Right ventricle myocardium inferior (tissue), 1 donor: ENCODE measurements around the gene MTCL1. TPM values are rescaled to one million over a fixed set of nuclear protein-coding genes. Genes with fewer than 3 reads are reported as not detected.
"Not testable (repeated sequence)": the region's sequence is repeated elsewhere in the genome, so short reads cannot be mapped to it uniquely, and the experiment has no call there.

Experiments used
- ATAC-seq: fragments of 200-7000 bp; cut with Tn5 transposase; one replicate; pipeline ENCODE4 v1.9.1; 2020; ENCODE audit warnings: mild to moderate bottlenecking, moderate library complexity
- DNase-seq: peaks from one replicate; pipeline ENCODE4 v3.0.0; 2021; ENCODE audit errors: missing footprints
- intact Hi-C: fragments of 100-400 bp; cut with DNase I; formaldehyde crosslinking; loops from one replicate; pipeline ENCODE4 v1.11.0; 2022
- total RNA-seq: library from RNA; stranded (reverse); fragmentation: NEBNext Ultra II Directional; extraction: Animal tissue kit (Norgen Biotek cat#: 25700); gene quantifications from one replicate; pipeline ENCODE4 v1.2.1, GENCODE V29; 2021
- donor health status: DM: no; HTN: yes; CAD: no; lungs with severe emphysema.

The MTCL1 gene
- total RNA-seq, 1 donor from 2014 or later = 7.0 TPM

DNA sequence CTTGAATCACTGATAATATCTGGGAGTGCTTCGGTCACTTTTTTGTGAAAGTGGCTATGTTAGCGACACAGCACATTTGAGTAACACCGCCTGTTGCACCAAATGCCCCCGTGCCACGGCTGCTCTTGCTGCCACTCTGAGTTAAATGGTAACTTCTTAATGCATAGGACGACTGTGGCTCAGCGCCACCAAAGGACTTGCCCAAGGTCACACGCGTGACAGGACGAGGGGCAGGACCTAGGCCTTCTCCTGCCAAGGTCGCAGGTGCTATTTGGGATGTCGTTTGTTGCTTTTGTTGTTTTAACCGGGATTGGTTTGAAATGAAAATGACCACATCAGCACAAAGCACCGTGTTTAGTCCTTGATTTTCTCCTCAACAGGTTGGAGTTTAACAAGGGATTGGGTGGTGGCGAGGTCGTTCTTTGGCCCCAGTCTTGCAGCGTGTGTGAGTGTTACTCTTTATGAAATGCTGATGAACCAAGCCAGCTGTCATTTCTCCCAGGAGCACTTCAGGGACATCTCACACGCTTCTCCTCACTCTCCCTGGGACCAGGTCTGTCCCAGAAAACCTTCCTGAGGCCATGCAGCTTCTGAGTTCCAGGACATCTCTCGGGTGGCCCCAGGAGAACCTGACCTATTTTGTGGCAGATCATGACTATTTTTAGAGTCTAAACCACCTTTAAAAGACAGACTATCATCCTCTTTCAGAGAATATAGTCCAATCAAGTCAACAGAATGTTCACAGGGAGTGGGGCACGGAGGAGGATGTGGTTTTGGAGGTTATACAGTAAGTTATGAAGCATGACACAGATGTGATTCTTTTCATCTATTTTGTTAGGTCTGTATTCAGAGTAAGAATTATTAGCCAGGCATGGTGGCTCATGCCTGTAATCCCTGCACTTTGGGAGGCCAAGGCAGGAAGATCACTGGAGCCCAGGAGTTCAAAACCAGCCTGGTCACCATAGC lies 49.9 kb downstream of the MTCL1 start:
- no peak for ATAC-seq
- intact Hi-C loops = no loop called here

GRCh38 chr18:8756571-8756970 lies 51.2 kb downstream of the MTCL1 start:
- DNase-seq (no peak), ATAC-seq (no peak)
- intact Hi-C loops = no loop called here

More for the DNA sequence above, 49.9 kb downstream of the MTCL1 start:
- no peak for DNase-seq

DNA sequence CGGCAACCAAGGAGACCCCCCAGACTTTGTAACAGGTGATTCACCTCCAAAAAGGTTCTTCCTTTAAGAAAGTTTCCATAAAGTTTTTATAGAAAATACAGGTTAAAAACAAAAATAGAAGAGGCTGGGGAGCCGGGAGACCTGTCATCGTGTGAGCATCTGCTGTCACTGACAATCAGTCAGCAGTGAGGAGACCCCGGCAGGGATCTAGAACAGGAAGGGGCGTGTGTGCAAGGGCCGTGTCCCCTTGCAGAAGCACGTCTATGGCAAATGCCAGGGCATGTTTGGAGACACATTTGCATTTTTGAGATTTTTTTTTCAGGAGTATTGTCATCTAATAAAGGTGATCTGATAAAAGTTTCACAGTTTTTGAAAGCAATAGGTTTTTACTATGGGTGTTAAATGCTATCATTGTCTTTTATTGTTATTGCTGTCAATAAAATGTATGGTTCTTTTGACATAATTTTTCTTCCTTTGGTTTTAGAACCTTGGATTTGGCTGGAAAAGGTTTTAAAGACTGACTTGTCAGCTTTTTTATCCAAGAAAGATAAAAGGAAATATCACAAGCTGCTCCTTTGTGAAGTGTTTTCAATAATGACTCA lies 52.1 kb downstream of the MTCL1 start:
- ATAC-seq = no peak
- intact Hi-C loops = no loop called here
- no peak for DNase-seq

DNA sequence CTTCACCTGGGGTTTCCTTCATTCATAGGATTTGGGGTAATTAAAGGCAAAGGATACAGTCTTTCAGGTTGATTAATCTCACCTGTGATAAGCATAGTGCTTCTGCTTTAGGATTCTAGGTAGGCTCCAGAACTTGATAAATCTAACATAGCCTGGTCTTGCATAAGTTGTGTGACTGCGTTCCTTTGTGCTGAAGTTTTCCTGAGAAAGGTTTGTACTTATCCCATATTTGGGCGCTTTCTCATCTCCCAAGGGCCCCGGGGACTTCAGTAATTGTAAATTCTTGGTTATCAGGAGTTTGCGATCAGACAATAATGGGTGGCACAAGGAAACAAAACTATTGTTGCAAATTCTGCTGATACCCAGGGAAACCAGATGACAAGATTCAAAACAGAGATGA lies 53.1 kb downstream of the MTCL1 start:
- intact Hi-C loops = no loop called here
- no peak for DNase-seq

GRCh38 chr18:8760984-8761383 lies 55.6 kb downstream of the MTCL1 start:
- DNase-seq (no peak), ATAC-seq (no peak)
- intact Hi-C loops = no loop called here

More for the DNA sequence above, 53.1 kb downstream of the MTCL1 start:
- ATAC-seq = no peak

DNA sequence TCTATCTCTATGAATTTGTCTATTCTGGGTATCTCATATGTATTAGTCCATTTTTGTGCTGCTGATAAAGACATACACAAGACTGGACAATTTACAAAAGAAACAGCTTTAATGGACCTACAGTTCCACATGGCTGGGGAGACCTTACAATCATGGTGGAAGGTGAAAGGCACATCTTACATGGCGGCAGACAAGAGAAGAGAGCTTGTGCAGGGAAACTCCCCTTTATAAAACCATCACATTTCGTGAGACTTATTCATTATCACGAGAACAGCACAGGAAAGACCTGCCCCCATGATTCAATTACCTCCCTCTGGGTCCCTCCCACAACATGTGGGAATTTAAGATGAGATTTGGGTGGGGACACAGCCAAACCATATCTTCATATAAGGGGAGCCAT lies 56.2 kb downstream of the MTCL1 start:
- DNase-seq, ATAC-seq, intact Hi-C loops: not testable (repeated sequence)

GRCh38 chr18:8762968-8763367 lies 57.6 kb downstream of the MTCL1 start:
- DNase-seq (no peak), ATAC-seq (no peak)
- intact Hi-C loops = no loop called here

- intact Hi-C loops = no loop called here
- DNase-seq (no peak), ATAC-seq (no peak)
These were observed 58.3 kb downstream of the MTCL1 start for GRCh38 chr18:8763611-8764010.

DNA sequence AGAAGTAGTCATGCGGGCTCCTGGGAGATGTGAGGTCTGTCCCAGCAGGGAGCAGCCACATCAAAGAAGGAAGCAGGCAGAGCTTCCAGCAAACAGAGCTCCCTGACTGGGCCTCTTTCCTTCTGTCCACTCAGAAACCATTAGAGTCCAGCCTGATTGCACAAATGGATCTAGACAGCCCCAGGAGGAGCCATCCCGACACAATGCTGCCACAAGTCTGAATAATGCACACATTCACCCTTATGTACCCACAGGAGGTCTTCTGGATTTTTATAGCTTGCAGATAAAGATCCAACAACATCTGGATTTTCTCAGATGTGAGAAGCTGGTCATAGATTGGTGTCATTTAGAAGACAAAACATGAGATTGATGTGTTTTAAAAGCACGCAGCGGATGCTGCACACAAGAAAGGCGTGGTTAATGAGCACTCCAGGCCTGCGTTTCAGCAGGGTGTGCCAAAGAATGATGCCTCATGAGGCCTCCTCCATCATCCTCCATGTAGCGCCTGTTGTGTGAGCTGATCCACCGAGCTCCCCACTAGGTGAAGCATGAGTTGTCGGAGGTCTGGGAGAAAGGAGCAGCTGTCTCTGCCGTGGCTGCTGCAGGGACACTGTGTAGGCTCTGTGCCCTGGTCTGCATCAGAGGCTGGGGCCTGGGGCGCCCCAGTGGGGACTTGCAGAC lies 60.6 kb downstream of the MTCL1 start:
- intact Hi-C loops = no loop called here
- DNase-seq = no peak
- peak; percentile 34 for ATAC-seq

DNA sequence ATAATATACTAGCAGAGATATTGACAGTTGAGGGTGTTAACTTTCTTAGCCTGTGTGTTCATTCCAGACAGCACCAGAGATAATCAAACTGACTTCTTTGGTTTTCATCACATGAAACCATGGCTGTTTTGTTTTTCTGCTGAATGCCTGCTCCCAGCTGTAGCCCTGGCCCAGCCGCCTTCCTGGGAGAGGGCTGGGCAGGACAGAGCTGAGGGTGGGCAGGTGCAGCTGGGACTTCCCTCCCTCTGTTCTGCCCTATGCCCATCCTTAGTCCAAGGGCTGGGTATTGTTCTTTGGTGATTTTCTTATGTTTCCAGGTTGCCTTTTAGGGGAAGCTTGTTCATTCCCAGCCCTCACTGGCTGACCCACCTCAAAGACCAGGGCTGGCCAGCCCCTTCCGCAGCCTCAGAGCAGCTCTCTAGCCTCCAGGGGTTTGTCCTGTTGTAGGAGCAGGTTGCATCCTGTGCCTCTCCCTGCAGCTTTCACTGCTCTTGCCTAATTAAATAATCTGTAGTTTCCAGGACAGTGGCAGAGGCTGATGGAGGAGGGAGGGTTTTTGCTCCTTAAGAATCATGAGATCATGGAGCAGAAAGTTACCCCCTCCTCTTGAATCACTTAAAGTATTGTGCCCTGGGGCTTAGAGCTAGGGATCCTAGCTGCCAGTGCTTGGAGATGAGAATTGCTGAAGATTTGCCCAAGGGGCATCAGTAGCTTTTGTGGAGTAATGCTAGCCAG lies 61.4 kb downstream of the MTCL1 start:
- DNase-seq = no peak
- ATAC-seq = no peak
- intact Hi-C loops = no loop called here

- no peak for ATAC-seq
- no peak for DNase-seq
- intact Hi-C loops = no loop called here
These were observed 62.0 kb downstream of the MTCL1 start for GRCh38 chr18:8767340-8767739.

GRCh38 chr18:8769509-8770095 lies 64.2 kb downstream of the MTCL1 start:
- ATAC-seq (no peak), DNase-seq (no peak)
- intact Hi-C loops = no loop called here

- no peak for DNase-seq
- ATAC-seq = no peak
- intact Hi-C loops = no loop called here
These were observed 65.3 kb downstream of the MTCL1 start for GRCh38 chr18:8770657-8771056.

DNA sequence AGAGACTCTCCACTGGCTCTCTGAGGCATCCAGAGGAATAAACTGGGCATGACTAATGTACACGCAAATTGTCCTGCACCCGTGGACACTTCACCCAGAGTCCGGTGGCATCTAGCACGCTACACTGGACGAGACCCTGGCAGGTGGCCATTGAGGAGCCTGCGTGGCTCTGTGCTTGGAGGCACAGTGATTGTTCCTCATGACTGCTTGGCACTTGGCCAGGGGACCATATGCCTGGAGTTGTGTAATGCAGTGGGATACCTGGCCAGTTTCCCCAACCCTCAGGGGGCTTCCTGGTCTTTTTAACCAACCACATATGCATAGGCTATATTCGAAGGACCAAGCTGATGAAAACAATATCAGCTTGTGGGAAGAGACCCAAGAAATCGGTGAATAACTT lies 66.6 kb downstream of the MTCL1 start:
- ATAC-seq (peak; percentile 44), DNase-seq (no peak)
- intact Hi-C loops = no loop called here

GRCh38 chr18:8773980-8774379 lies 68.6 kb downstream of the MTCL1 start:
- DNase-seq = no peak
- ATAC-seq = no peak
- intact Hi-C loops = no loop called here

- intact Hi-C loops = no loop called here
- no peak for ATAC-seq
- DNase-seq = no peak
These were observed 70.9 kb downstream of the MTCL1 start for GRCh38 chr18:8776013-8776943.

GRCh38 chr18:8777846-8778245 lies 72.5 kb downstream of the MTCL1 start:
- no peak for ATAC-seq
- no peak for DNase-seq
- intact Hi-C loops = no loop called here

DNA sequence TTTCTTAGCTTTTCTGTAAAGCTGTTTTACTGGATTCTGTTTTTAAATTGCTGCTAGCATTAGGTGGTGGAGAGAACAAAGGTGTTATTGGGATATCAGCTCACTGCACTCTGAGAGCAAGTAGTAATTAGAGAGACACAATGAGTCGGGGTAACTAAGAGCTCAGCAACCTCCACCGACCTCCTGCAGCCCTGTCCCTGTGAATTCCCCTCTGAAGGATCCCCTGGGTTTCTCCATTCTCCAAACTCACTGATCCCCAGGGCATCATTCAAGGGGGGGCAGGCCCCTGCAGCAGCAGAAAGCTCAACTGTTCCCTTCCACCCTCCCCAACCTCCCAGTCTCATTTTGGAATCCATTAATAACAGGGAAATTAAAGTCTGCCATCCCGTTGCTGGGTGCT lies 73.0 kb downstream of the MTCL1 start:
- intact Hi-C loops = no loop called here
- ATAC-seq (no peak), DNase-seq (no peak)
